K562 (cell line): ENCODE results near the gene JUN. TPM values are rescaled to one million over a fixed set of nuclear protein-coding genes. Genes with fewer than 3 reads are reported as not detected.

Experiments
- ETV6 ChIP-seq, 3 experiments: fragments of 150-350 bp in 1 of 3; sonication (generic) in 1 of 3; formaldehyde crosslinking in 1 of 3; IDR thresholded peaks; 2 replicates each; pipeline versions ENCODE4 v1.6.1 to v1.8.0; 2014 to 2022; ENCODE audit warnings: borderline replicate concordance in 2 of 3, low read depth in 2 of 3, antibody characterized with exemption in 1 of 3, low read length in 1 of 3, mild to moderate bottlenecking in 1 of 3, missing genetic modification reagents in 1 of 3
- FIP1L1 ChIP-seq: fragments of 200-400 bp; formaldehyde crosslinking; IDR thresholded peaks from 2 replicates; pipeline ENCODE4 v1.6.1; 2018; ENCODE audit warnings: mild to moderate bottlenecking, low read depth, low read length; ENCODE audit not compliant: poor library complexity, severe bottlenecking
- FOSL1 ChIP-seq: fragments of 200-800 bp; sonication (Bioruptor generic); conservative IDR thresholded peaks from 2 replicates; pipeline ENCODE4 v1.6.1; 2016; ENCODE audit warnings: missing genetic modification characterization, missing compliant biosample characterization
- HDAC8 ChIP-seq: fragments of 450-650 bp; IDR thresholded peaks from 2 replicates; pipeline ENCODE4 v1.6.1; 2016; ENCODE audit warnings: mild to moderate bottlenecking, missing genetic modification characterization, moderate library complexity, missing compliant biosample characterization
- MAFG ChIP-seq: fragments of 450-650 bp; conservative IDR thresholded peaks from 2 replicates; pipeline ENCODE4 v1.6.1; 2016; ENCODE audit warnings: missing genetic modification characterization, missing compliant biosample characterization
- MED1 ChIP-seq: sonication (generic); formaldehyde crosslinking; IDR thresholded peaks from 2 replicates; pipeline ENCODE4 v1.8.1; 2023; ENCODE audit warnings: missing genetic modification reagents, borderline replicate concordance
- MGA ChIP-seq: fragments of 450-650 bp; IDR thresholded peaks from 2 replicates; pipeline ENCODE4 v1.6.1; 2016; ENCODE audit warnings: mild to moderate bottlenecking, moderate library complexity
- NFE2 ChIP-seq: IDR thresholded peaks from 2 replicates; pipeline ENCODE4 v1.6.1; 2014; ENCODE audit warnings: antibody characterized with exemption, low read depth
- NFIC ChIP-seq: fragments of 450-650 bp; IDR thresholded peaks from 2 replicates; pipeline ENCODE4 v1.6.1; 2017; ENCODE audit warnings: mild to moderate bottlenecking, inconsistent platforms
- RBM14 ChIP-seq: fragments of 200-400 bp; formaldehyde crosslinking; IDR thresholded peaks from 2 replicates; pipeline ENCODE4 v1.6.1; 2018; ENCODE audit warnings: low read depth, mild to moderate bottlenecking, low read length, moderate library complexity, borderline replicate concordance; ENCODE audit not compliant: insufficient read depth
- ZNF282 ChIP-seq: sonication (generic); formaldehyde crosslinking; IDR thresholded peaks from 2 replicates; pipeline ENCODE4 v1.8.1; 2023; ENCODE audit warnings: missing genetic modification reagents
- ZNF740 ChIP-seq, 3 experiments: fragments of 200-800 bp in 1 of 3; sonication (Bioruptor generic) in 1 of 3; sonication (generic) in 1 of 3; formaldehyde crosslinking in 1 of 3; IDR thresholded peaks; 2 replicates each; pipeline versions ENCODE4 v1.6.1 to v1.8.0; 2016 to 2022; ENCODE audit warnings: mild to moderate bottlenecking in 2 of 3, missing compliant biosample characterization in 2 of 3, missing genetic modification characterization in 2 of 3, missing genetic modification reagents in 1 of 3
- ZNF830 ChIP-seq: fragments of 250-450 bp; sonication (Bioruptor Pico); IDR thresholded peaks from 2 replicates; pipeline ENCODE4 v1.5.0; 2021; ENCODE audit warnings: mild to moderate bottlenecking
- polyA plus RNA-seq, 8 experiments: library from polyadenylated mRNA; depleted of rRNA in 4 of 8; stranded (reverse) in 5 of 8; unstranded in 3 of 8; fragments of >200 nt; fragmentation: Nextera tagmentation in 2 of 8; fragmentation: Illumina TruSeq in 1 of 8; extraction: Ambion mirVana in 2 of 8; extraction: Trizol in 1 of 8; gene quantifications; 2 replicates each; pipeline versions ENCODE4 v1.2.1 to v1.2.3, GENCODE V29; 2011 to 2014; ENCODE audit warnings: inconsistent platforms in 1 of 8, missing spikeins in 1 of 8
- total RNA-seq, 7 experiments: library from RNA; depleted of rRNA in 6 of 7; stranded (reverse); fragments of >200 nt in 6 of 7; fragmentation: Illumina TruSeq in 2 of 7; extraction: Trizol in 2 of 7; gene quantifications; 2 replicates each; pipeline versions ENCODE4 v1.2.1 to v1.2.3, GENCODE V29; 2011 to 2021; ENCODE audit warnings: low replicate concordance in 1 of 7

JUN gene
- total and polyA plus RNA-seq, 9 of the 15 experiments (the other 6 are each of a cell fraction or from before 2014, with no cell fraction given), result 0.32 to 23.4 (median 4.0) TPM

- peak; percentile 84 for TF ChIP-seq MGA
- no peak for TF ChIP-seq FOSL1 (tag)
- 0 out of 2 replicates have a peak, but pooled peaks have one; percentile 75 for TF ChIP-seq RBM14
- no peak for TF ChIP-seq NFE2
- 0 out of 2 replicates have a peak, but pooled peaks have one; percentile 42 for TF ChIP-seq ZNF282
- 0 out of 2 replicates have a peak, but pooled peaks have one; percentile 52 for TF ChIP-seq ZNF740 (CRISPR knock-in tag; IDR thresholded peaks at IDR 0.05)
- no peak for TF ChIP-seq ZNF740 (tag; IDR thresholded peaks at IDR 0.05)
- no peak for TF ChIP-seq ZNF830 (CRISPR knock-in tag)
- TF ChIP-seq ETV6 (IDR thresholded peaks at IDR 0.05; ENCODE audit: borderline replicate concordance in 1 of 2, low read depth in 2 of 2, low read length in 1 of 2), result no peak
- no peak for TF ChIP-seq ETV6 (CRISPR knock-in tag; IDR thresholded peaks at IDR 0.05; ENCODE audit: borderline replicate concordance)
- TF ChIP-seq NFIC, result no peak
- TF ChIP-seq HDAC8 (tag), result no peak
- 0 out of 2 replicates have a peak, but pooled peaks have one; percentile 15 for TF ChIP-seq MED1 (CRISPR knock-in tag)
- TF ChIP-seq MAFG (tag), result no peak
- TF ChIP-seq FIP1L1, result peak; percentile 90
These were observed 1.4 kb downstream of the JUN start (continued) for GRCh38 chr1:58782178-58783089.
